ENCODE results near the gene CDK11B.

Gene CDK11B

DNA sequence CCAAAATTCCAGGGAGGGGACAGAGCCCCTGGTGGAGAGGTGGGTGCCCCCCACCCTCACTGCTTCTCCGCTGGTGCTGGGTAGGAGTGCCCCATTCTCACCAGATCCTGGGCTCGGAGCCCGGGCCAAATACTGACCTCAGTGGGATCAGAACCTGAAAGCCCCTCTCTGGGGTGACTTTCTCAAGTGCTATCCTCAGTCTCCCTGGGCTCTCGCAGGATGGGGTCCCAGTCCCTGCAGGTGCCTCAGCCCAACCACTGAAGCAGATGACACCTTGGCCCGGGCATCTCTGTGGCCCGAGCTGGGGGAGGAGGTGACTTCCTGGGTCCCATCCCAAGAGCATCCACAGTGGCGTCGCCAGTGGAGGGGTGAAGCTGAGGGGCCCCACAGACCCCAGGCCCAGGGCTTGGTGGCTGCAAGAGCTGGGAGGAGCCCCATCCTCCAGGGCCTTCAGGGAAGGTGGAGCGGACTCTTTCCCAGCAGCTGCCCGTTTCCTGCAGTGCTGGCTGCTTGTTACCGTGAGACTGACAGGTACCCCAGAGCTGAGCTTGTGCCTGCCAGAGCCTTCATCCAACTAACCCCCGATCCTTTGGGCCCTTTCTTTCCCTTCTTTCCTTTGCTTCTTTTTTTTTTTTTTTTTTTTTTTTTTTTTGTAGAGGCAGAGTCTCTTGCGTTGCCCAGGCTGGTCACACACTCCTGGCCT lies 55.0 kb downstream of the CDK11B start:
- Histone ChIP-seq H3K9me3 (no peaks in the 10 kb centered on the region), H3K27me3 (peaks cover 14% of the 10 kb centered on the region), H3K4me1 (ENCODE audit: control insufficient read depth in 1 of 2, insufficient read depth in 1 of 2, low read depth in 1 of 2, low read length in 1 of 2) (peaks cover 49% of the 10 kb centered on the region in 2 experiments), H3K4me3 (ENCODE audit: low read depth in 1 of 2, low read length in 1 of 2) (no peak overlapping the region), H3K36me3 (no peaks in the 10 kb centered on the region), H3K27ac (no peak overlapping the region)
- TF ChIP-seq CTCF (IDR thresholded peaks at IDR 0.05): no peak

DNA sequence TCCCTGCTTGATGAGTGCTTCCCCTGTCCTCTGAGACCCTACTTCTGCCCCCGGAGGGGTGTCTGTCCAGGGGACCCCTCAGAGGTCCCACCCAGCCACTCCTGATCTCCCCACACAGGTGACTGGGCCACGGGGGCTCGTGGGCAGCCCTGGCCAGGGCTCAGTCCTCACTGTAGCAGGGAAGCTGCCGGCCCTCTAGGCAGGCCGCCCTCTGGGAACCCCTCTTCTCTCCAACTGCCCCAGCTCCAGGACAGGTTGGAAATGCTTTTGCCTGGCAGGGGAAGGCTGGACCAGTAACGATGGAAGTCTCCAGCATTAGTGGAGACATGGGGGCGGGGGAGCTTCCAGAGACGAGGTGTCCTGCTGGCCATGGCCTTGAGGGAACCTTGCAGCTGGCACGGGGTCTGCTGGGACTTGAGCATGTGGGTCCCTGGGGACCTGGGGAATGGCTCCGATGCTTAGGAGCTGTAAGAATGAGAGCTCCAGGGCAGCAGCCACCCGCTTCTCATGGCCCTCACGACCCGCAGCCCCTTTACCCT lies 55.8 kb downstream of the CDK11B start:
- no peak overlapping the region for H3K4me3 ChIP-seq (ENCODE audit: low read depth in 1 of 2, low read length in 1 of 2)
- no peak overlapping the region for H3K27ac ChIP-seq
- no peak for TF ChIP-seq CTCF (IDR thresholded peaks at IDR 0.05)
- H3K27me3 ChIP-seq: peaks cover 22% of the 10 kb centered on the region
- H3K4me1 ChIP-seq (ENCODE audit: control insufficient read depth in 1 of 2, insufficient read depth in 1 of 2, low read depth in 1 of 2, low read length in 1 of 2): peaks cover 49% of the 10 kb centered on the region in 2 experiments
- H3K9me3 ChIP-seq: no peaks in the 10 kb centered on the region
- H3K36me3 ChIP-seq: no peaks in the 10 kb centered on the region

- Histone ChIP-seq H3K36me3 (no peaks in the 10 kb centered on the region), H3K4me3 (ENCODE audit: low read depth in 1 of 2, low read length in 1 of 2) (no peak overlapping the region), H3K27ac (peak overlapping the region; percentile 20), H3K9me3 (no peaks in the 10 kb centered on the region), H3K4me1 (ENCODE audit: control insufficient read depth in 1 of 2, insufficient read depth in 1 of 2, low read depth in 1 of 2, low read length in 1 of 2) (peaks cover 45% of the 10 kb centered on the region in 2 experiments), H3K27me3 (peaks cover 28% of the 10 kb centered on the region)
- TF ChIP-seq CTCF (IDR thresholded peaks at IDR 0.05): no peak
Measured at GRCh38 chr1:1602304-1602967, 56.4 kb downstream of the CDK11B start.

DNA sequence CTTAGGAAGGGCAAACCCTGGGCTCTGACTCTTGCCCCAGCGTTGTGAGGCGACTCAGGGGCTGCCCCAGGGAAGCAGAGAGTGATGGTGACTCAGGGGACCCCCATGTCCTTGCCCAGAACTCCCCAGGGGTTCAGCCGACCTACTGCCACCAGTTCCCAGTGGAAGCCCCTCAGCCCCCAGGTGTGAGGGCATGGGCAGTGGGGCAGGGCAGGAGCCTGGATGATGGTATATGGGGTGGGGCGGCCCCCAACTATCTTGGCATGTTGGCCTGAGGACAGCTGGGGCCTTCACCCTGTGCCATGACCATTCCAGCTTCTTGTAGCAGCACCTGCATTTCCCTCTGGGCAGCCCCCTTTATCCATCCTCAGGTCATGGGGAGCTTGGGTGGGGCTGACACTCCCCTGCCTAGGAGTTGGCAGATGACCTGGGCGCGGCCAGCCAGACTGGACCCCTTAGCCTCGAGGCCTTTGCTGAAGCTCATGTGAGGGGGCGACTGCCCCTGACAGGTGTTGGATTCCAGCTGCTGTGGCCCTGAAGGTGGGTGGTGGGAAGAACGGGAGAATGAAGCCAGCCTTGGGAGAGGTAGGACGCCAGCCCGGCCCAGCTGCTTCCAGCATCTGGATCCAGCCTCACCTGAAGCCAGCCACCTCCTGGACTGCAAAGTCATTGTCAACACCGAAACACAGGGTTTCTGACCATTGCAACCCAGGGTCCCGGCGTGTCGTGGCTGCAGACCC lies 57.1 kb downstream of the CDK11B start:
- H3K4me3 ChIP-seq (ENCODE audit: low read depth in 1 of 2, low read length in 1 of 2): no peak overlapping the region
- TF ChIP-seq CTCF (IDR thresholded peaks at IDR 0.05): no peak
- H3K4me1 ChIP-seq (ENCODE audit: control insufficient read depth in 1 of 2, insufficient read depth in 1 of 2, low read depth in 1 of 2, low read length in 1 of 2): peaks cover 38% of the 10 kb centered on the region in 2 experiments
- H3K27me3 ChIP-seq: peaks cover 35% of the 10 kb centered on the region
- no peak overlapping the region for H3K27ac ChIP-seq
- no peaks in the 10 kb centered on the region for H3K9me3 ChIP-seq
- H3K36me3 ChIP-seq: no peaks in the 10 kb centered on the region

- no peak for TF ChIP-seq CTCF (IDR thresholded peaks at IDR 0.05)
- H3K27me3 ChIP-seq: peaks cover 43% of the 10 kb centered on the region
- no peaks in the 10 kb centered on the region for H3K9me3 ChIP-seq
- H3K27ac ChIP-seq: no peak overlapping the region
- peaks cover 33 to 34% of the 10 kb centered on the region in 2 experiments for H3K4me1 ChIP-seq (ENCODE audit: control insufficient read depth in 1 of 2, insufficient read depth in 1 of 2, low read depth in 1 of 2, low read length in 1 of 2)
- H3K4me3 ChIP-seq (ENCODE audit: low read depth in 1 of 2, low read length in 1 of 2): peak overlapping the region in 1 of 2 experiments; percentile 64
- no peaks in the 10 kb centered on the region for H3K36me3 ChIP-seq
Measured at GRCh38 chr1:1600861-1601563, 57.8 kb downstream of the CDK11B start.

Data from neutrophil (primary cell).